IMR-90 (cell line): ENCODE measurements around the gene DGKD. TPM values are rescaled to one million over a fixed set of nuclear protein-coding genes. Genes with fewer than 3 reads are reported as not detected.

Experiments used
- ATAC-seq: fragments of 200-7000 bp; cut with Tn5 transposase; 2 replicates; pipeline ENCODE4 v1.9.1; 2020; ENCODE audit warnings: low read depth, mild to moderate bottlenecking, moderate library complexity
- BruUV-seq: library from RNA; stranded (reverse); fragments of 400-500 nt; replicated peaks from 2 replicates; lab custom pipeline; 2021; lab: Mats Ljungman, UMichigan
- CTCF ChIA-PET: fragments of 300-600 bp; formaldehyde crosslinking; extraction: SDS; loops from one replicate; lab custom pipeline; 2021; ENCODE audit warnings: antibody characterized with exemption; lab: Yijun Ruan, JAX
- POLR2A ChIA-PET: fragments of 300-600 bp; sonication (Branson Sonifier 250); formaldehyde crosslinking; loops from one replicate; lab custom pipeline; 2022; ENCODE audit warnings: antibody characterized with exemption; ENCODE audit not compliant: unreplicated experiment; lab: Charles Lee
- DNase-seq: peaks from one replicate; pipeline ENCODE4 v3.0.0; 2013
- H2AFZ ChIP-seq: replicated peaks from 2 replicates; pipeline ENCODE3; 2013; ENCODE audit warnings: low read length, mild to moderate bottlenecking; ENCODE audit not compliant: poor library complexity
- H2AK5ac ChIP-seq: 2 replicates; pipeline ENCODE4 v1.6.1; 2013; ENCODE audit warnings: low read depth, low read length, inconsistent platforms
- H2AK9ac ChIP-seq: replicated peaks from 2 replicates; pipeline ENCODE3; 2013; ENCODE audit warnings: mild to moderate bottlenecking, low read depth, low read length, moderate library complexity; ENCODE audit not compliant: poor library complexity
- H2BK120ac ChIP-seq: 2 replicates; pipeline ENCODE4 v1.6.1; 2013; ENCODE audit warnings: low read depth, low read length, inconsistent platforms
- H2BK15ac ChIP-seq: 3 replicates; pipeline ENCODE4 v1.6.1; 2013; ENCODE audit warnings: low read depth, low read length, inconsistent platforms
- H2BK20ac ChIP-seq: 2 replicates; pipeline ENCODE4 v1.6.1; 2013; ENCODE audit warnings: low read depth, mild to moderate bottlenecking, inconsistent platforms, low read length, moderate library complexity
- H2BK5ac ChIP-seq: 2 replicates; pipeline ENCODE4 v1.6.1; 2013; ENCODE audit warnings: mild to moderate bottlenecking, low read depth, low read length, inconsistent platforms; ENCODE audit not compliant: poor library complexity, severe bottlenecking
- H3K14ac ChIP-seq: replicated peaks from 2 replicates; pipeline ENCODE4 v1.6.1; 2013; ENCODE audit warnings: low read depth, low read length, inconsistent platforms
- H3K18ac ChIP-seq: 2 replicates; pipeline ENCODE4 v1.6.1; 2013; ENCODE audit warnings: low read depth, low read length, control low read depth
- H3K23ac ChIP-seq: 2 replicates; pipeline ENCODE4 v1.6.1; 2013; ENCODE audit warnings: low read depth, low read length, inconsistent platforms
- H3K27ac ChIP-seq: 2 replicates; pipeline ENCODE4 v1.5.1; 2013; ENCODE audit warnings: mild to moderate bottlenecking, control low read depth, low read length; ENCODE audit not compliant: insufficient read depth
- H3K27me3 ChIP-seq: 2 replicates; pipeline ENCODE4 v1.6.1; 2013; ENCODE audit warnings: low read length; ENCODE audit not compliant: control insufficient read depth, insufficient read depth
- H3K36me3 ChIP-seq: 2 replicates; pipeline ENCODE4 v1.6.1; 2013; ENCODE audit warnings: low read length, mixed read lengths; ENCODE audit not compliant: control insufficient read depth, insufficient read depth
- H3K4ac ChIP-seq: 2 replicates; pipeline ENCODE4 v1.6.1; 2013; ENCODE audit warnings: low read depth, low read length, inconsistent platforms
- H3K4me1 ChIP-seq: 2 replicates; pipeline ENCODE4 v1.6.1; 2013; ENCODE audit warnings: low read length, mixed read lengths; ENCODE audit not compliant: control insufficient read depth, insufficient read depth
- H3K4me2 ChIP-seq: 2 replicates; pipeline ENCODE4 v1.6.1; 2013; ENCODE audit warnings: low read depth, mild to moderate bottlenecking, control low read depth, low read length, moderate library complexity
- H3K4me3 ChIP-seq: 2 replicates; pipeline ENCODE4 v1.5.1; 2013; ENCODE audit warnings: low read depth, mild to moderate bottlenecking, control low read depth, low read length, moderate library complexity; ENCODE audit not compliant: insufficient read depth
- H3K56ac ChIP-seq: 2 replicates; pipeline ENCODE4 v1.6.1; 2013; ENCODE audit warnings: low read length, inconsistent platforms; ENCODE audit not compliant: insufficient read depth; ENCODE audit errors: extremely low read depth
- H3K79me1 ChIP-seq, 2 experiments: 2 replicates each; pipeline ENCODE4 v1.6.1; 2013; ENCODE audit warnings: low read length in 2 of 2, inconsistent platforms in 1 of 2, low read depth in 1 of 2
- H3K9ac ChIP-seq: 2 replicates; pipeline ENCODE4 v1.6.1; 2013; ENCODE audit warnings: low read depth, low read length, control low read depth
- H3K9me1 ChIP-seq: 2 replicates; pipeline ENCODE4 v1.6.1; 2013; ENCODE audit warnings: low read length, inconsistent platforms; ENCODE audit not compliant: insufficient read depth
- H3K9me3 ChIP-seq: 2 replicates; pipeline ENCODE4 v1.6.1; 2013; ENCODE audit warnings: low read length; ENCODE audit not compliant: control insufficient read depth, insufficient read depth
- H4K20me1 ChIP-seq: 2 replicates; pipeline ENCODE4 v1.6.1; 2013; ENCODE audit warnings: low read length, inconsistent platforms; ENCODE audit not compliant: insufficient read depth
- H4K5ac ChIP-seq: 2 replicates; pipeline ENCODE4 v1.6.1; 2013; ENCODE audit warnings: mild to moderate bottlenecking, low read depth, low read length, control low read depth
- H4K8ac ChIP-seq, 2 experiments: 2 replicates each; pipeline ENCODE4 v1.6.1; 2013; ENCODE audit warnings: low read depth in 2 of 2, low read length in 2 of 2, control low read depth in 1 of 2, inconsistent platforms in 1 of 2
- H4K91ac ChIP-seq: 2 replicates; pipeline ENCODE4 v1.6.1; 2013; ENCODE audit warnings: low read depth, low read length, inconsistent platforms; ENCODE audit not compliant: insufficient read depth
- BHLHE40 ChIP-seq: fragments of 150-350 bp; IDR thresholded peaks from 2 replicates; pipeline ENCODE4 v1.6.1; 2016; ENCODE audit warnings: mild to moderate bottlenecking, low read depth, low read length
- CEBPB ChIP-seq: IDR thresholded peaks from 2 replicates; pipeline ENCODE4 v1.6.1; 2012; ENCODE audit warnings: low read depth, low read length, improper control_type of control experiment
- CHD1 ChIP-seq: IDR thresholded peaks from 2 replicates; pipeline ENCODE4 v1.6.1; 2012; ENCODE audit warnings: low read depth, low read length, improper control_type of control experiment
- CTCF ChIP-seq: conservative IDR thresholded peaks from 2 replicates; pipeline ENCODE4 v1.5.1; 2012; ENCODE audit warnings: mild to moderate bottlenecking, low read depth, low read length, improper control_type of control experiment
- ELK1 ChIP-seq: fragments of 150-350 bp; IDR thresholded peaks from 2 replicates; pipeline ENCODE4 v1.6.1; 2016; ENCODE audit warnings: low read depth, mild to moderate bottlenecking, low read length, moderate library complexity, borderline replicate concordance
- FOS ChIP-seq: fragments of 150-350 bp; IDR thresholded peaks from 2 replicates; pipeline ENCODE4 v1.6.1; 2016; ENCODE audit warnings: low read depth, low read length
- MAFK ChIP-seq: IDR thresholded peaks from 2 replicates; pipeline ENCODE4 v1.6.1; 2012; ENCODE audit warnings: low read depth, low read length, improper control_type of control experiment
- MAZ ChIP-seq: IDR thresholded peaks from 2 replicates; pipeline ENCODE4 v1.6.1; 2012; ENCODE audit warnings: low read depth, mild to moderate bottlenecking, low read length, improper control_type of control experiment, moderate library complexity, borderline replicate concordance
- MXI1 ChIP-seq: IDR thresholded peaks from 2 replicates; pipeline ENCODE4 v1.6.1; 2012; ENCODE audit warnings: low read depth, mild to moderate bottlenecking, low read length, moderate library complexity, borderline replicate concordance
- NFE2L2 ChIP-seq: fragments of 150-350 bp; IDR thresholded peaks from 2 replicates; pipeline ENCODE4 v1.6.1; 2016; ENCODE audit warnings: low read depth, mild to moderate bottlenecking, low read length
- POLR2A ChIP-seq: IDR thresholded peaks from 2 replicates; pipeline ENCODE4 v1.6.1; 2012; ENCODE audit warnings: mild to moderate bottlenecking, low read depth, low read length
- RAD21 ChIP-seq: IDR thresholded peaks from 2 replicates; pipeline ENCODE4 v1.6.1; 2012; ENCODE audit warnings: low read length, improper control_type of control experiment
- RCOR1 ChIP-seq: IDR thresholded peaks from 2 replicates; pipeline ENCODE4 v1.6.1; 2012; ENCODE audit warnings: mild to moderate bottlenecking, low read length, improper control_type of control experiment; ENCODE audit not compliant: insufficient replicate concordance
- RFX5 ChIP-seq: IDR thresholded peaks from 2 replicates; pipeline ENCODE4 v1.8.0; 2012; ENCODE audit warnings: low read depth, mild to moderate bottlenecking, low read length, moderate library complexity
- SMC3 ChIP-seq: fragments of 150-350 bp; IDR thresholded peaks from 2 replicates; pipeline ENCODE4 v1.6.1; 2016; ENCODE audit warnings: low read depth, mild to moderate bottlenecking, antibody characterized with exemption, low read length, moderate library complexity
- WGBS, 2 experiments: methylation state at CpG; one replicate each; pipeline versions ENCODE4 v1.1.5 to v1.1.7; 2013; ENCODE audit warnings: missing lambda C conversion rate in 2 of 2; ENCODE audit not compliant: insufficient read length in 1 of 2; ENCODE audit errors: extremely low coverage in 2 of 2; 5-methylcytosine and 5-hydroxymethylcytosine counted together
- dilution Hi-C: fragments of 300-500 bp; cut with HindIII; formaldehyde crosslinking; loops from one replicate; pipeline ENCODE4 v1.14.3; 2018; ENCODE audit warnings: low sequenced_read_pairs; ENCODE audit not compliant: unreplicated experiment
- in situ Hi-C: fragments of 300-500 bp; cut with MboI; formaldehyde crosslinking; loops from 3 replicates; pipeline ENCODE4 v1.14.3; 2019; ENCODE audit warnings: low sequenced_read_pairs, inconsistent platforms, mixed read lengths
- intact Hi-C: fragments of 100-400 bp; cut with micrococcal nuclease; formaldehyde crosslinking; loops from 2 replicates; pipeline ENCODE4 v1.10.0; 2022
- polyA plus RNA-seq, 3 experiments: library from polyadenylated mRNA; depleted of rRNA; stranded (reverse); fragments of >200 nt; gene quantifications; 2 replicates each; pipeline ENCODE4 v1.2.3, GENCODE V29; 2012; ENCODE audit warnings: low replicate concordance in 1 of 3
- total RNA-seq: library from RNA; depleted of rRNA; stranded (reverse); fragments of >200 nt; gene quantifications from 2 replicates; pipeline ENCODE4 v1.2.3, GENCODE V29; 2012
- TF ChIP-seq, protein P1 (sequence below): fragments of 150-350 bp; IDR thresholded peaks from 2 replicates; pipeline ENCODE4 v1.6.1; 2017; ENCODE audit warnings: mild to moderate bottlenecking, antibody characterized with exemption, low read length, low read depth

The DGKD gene
- total and polyA plus RNA-seq, 2 of the 4 experiments (the other 2 are of a cell fraction) = 6.5 to 10.1 TPM

DNA sequence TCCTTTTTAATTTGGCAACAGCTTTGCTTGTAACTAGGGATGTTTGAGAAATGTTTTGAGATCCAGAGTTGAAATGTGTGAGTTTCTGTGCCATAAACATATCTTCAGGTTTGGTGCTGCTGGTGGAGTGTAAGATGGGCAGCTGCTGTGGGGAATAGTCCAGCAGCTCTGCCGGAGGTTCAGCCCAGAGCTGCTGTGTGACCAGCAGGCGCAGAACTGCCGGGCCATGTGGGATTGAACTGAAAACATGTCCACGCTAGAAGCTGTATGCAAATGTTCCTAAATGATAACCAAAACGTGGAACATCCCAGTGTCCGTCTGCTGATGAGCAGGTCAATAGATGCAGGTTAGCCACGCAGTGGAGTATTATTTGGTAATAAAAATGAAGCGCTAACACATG is 99.6 kb downstream of the DGKD start:
- POLR2A ChIA-PET = no interaction called here
- no peak for TF ChIP-seq CTCF
- no peak for TF ChIP-seq POLR2A
- TF ChIP-seq RCOR1 = no peak
- no peak for TF ChIP-seq NFE2L2
- TF ChIP-seq SMC3 = no peak
- TF ChIP-seq, protein P1, sequence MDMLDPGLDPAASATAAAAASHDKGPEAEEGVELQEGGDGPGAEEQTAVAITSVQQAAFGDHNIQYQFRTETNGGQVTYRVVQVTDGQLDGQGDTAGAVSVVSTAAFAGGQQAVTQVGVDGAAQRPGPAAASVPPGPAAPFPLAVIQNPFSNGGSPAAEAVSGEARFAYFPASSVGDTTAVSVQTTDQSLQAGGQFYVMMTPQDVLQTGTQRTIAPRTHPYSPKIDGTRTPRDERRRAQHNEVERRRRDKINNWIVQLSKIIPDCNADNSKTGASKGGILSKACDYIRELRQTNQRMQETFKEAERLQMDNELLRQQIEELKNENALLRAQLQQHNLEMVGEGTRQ = no peak
- TF ChIP-seq BHLHE40 = no peak
- no peak for TF ChIP-seq FOS
- no peak for TF ChIP-seq CHD1
- no peak for TF ChIP-seq MAZ
- no peak for TF ChIP-seq RAD21
- TF ChIP-seq ELK1 = no peak
- no peak for TF ChIP-seq MAFK
- TF ChIP-seq RFX5 = no peak
- TF ChIP-seq CEBPB = no peak
- no peak for TF ChIP-seq MXI1
- Histone ChIP-seq H3K9ac (no peak overlapping the region), H2AFZ (no peak overlapping the region), H3K18ac (no peak overlapping the region), H2AK5ac (no peak overlapping the region), H3K9me3 (no peaks in the 10 kb centered on the region), H3K36me3 (peaks cover 46% of the 10 kb centered on the region), H4K8ac (no peak overlapping the region), H2BK5ac (no peak overlapping the region), H4K20me1 (no peaks in the 10 kb centered on the region), H3K4me3 (no peak overlapping the region), H3K23ac (no peak overlapping the region), H3K4me1 (no peaks in the 10 kb centered on the region), H3K56ac (no peak overlapping the region), H4K5ac (no peak overlapping the region), H4K91ac (no peak overlapping the region), H3K27ac (no peak overlapping the region), H3K14ac (no peak overlapping the region), H3K9me1 (peaks cover 5% of the 10 kb centered on the region; the same call in 1 of the 2 replicates), H2BK15ac (no peak overlapping the region), H3K4me2 (no peak overlapping the region), H2AK9ac (no peak overlapping the region), H3K4ac (no peak overlapping the region), H2BK20ac (no peak overlapping the region), H3K79me1 (no peaks in the 10 kb centered on the region), H3K27me3 (no peaks in the 10 kb centered on the region), H2BK120ac (no peak overlapping the region)
- ATAC-seq (no peak), DNase-seq (no peak)
- intact Hi-C loops (no loop called here), in situ Hi-C loops (loop anchor here (25.0 kb wide), 1 partner anchor 383 kb away; no protein-coding TSS in a partner anchor), dilution Hi-C loops (no loop called here)
- CTCF ChIA-PET = interaction anchor here (0.7 to 0.8 kb wide), 2 partner anchors 49 to 132 kb away, joined by 3 to 4 read pairs; no protein-coding TSS in a partner anchor
- BruUV-seq = no TSS peak
- 97% methylated on average over 8 of the region's 8 CpGs; no CpG with 5 or more reads in 1 of the 2 experiments for WGBS, 2 experiments
